Measurements from ENCODE around the gene POLRMT.
"Not testable (repeated sequence)": the region's sequence is repeated elsewhere in the genome, so short reads cannot be mapped to it uniquely, and the experiment has no call there.

The POLRMT gene

DNA sequence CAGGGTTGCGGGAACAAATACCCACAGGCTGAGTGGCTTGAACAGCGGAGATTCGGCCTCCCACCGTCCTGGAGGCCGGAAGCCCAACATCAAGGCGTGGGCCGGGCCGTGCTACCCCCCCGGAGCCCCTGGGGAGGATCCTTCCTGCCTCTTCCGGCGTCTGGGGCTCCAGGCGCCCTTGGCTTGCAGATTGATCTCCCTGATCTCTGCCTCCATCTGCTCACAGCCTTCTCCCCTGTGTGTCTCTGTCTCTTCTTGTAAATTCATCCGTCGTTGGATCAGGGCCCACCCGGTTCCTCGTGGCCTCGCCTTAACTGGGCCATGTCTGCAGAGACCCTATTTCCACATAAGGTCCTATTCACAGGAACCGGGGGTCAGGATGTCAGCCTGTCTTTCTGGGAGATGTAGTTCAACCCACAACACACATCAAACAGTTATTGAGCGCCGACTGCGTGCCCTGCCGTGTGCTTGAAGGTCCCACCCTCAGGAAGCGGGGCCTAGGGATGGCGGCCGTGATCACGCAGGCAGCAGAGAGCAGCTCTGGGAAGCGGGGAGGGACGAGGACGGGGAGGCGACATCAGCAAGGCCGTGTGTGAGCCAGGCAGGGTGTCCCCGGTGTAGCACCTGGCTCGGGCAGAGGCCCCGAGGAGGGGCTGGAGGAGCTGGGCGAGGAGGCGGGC lies 22.4 kb downstream of the POLRMT start:
- DNase-seq, result peak; percentile 88

DNA sequence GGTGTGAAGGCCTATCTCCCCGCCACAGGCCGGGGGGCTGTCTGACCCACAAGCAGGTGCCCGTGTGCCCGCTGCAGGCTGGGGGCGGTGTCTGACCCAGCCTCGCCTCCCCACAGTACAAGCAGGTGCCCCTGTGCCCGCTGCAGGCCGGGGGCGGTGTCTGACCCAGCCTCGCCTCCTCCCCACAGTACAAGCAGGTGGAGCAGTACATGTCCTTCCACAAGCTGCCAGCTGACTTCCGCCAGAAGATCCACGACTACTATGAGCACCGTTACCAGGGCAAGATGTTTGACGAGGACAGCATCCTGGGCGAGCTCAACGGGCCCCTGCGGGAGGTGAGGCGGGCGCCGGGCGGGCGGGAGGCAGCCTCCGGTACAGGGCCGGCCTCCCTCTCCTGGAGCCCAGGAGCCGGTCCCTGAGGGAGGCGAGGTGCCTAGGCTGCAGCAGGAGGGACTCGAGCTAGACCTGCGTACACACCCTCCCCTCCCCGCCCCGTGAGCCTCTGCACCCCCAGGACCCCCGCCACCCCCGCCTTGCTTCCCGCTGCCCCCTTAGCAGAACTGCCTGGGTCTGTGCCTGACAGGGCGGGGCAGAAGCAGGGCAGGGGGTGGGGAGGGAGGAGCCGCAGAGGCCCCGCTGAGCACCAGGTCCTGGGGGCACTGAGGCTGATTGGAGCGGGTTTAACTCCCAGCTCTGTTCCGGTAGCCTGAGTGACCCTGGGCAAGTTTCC lies 23.1 kb downstream of the POLRMT start:
- DNase-seq, result no peak

DNA sequence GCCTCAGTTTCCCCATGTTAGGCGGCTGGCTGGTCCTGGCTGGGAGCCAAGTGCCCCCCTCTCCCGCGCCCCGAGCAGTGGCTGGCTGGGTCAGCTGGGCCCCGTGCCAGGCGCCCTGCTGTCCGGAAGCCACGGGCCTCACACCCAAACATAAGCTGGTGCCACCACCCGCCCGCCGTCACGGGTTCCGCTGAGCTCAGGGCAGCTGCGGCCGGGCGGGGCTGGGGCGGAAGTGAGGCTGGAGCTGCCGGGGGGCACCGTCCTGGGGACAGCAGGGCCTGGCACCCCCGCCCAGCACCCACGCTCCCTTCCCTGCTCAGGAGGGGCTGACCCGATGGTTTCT lies 24.4 kb downstream of the POLRMT start:
- DNase-seq, result no peak

DNA sequence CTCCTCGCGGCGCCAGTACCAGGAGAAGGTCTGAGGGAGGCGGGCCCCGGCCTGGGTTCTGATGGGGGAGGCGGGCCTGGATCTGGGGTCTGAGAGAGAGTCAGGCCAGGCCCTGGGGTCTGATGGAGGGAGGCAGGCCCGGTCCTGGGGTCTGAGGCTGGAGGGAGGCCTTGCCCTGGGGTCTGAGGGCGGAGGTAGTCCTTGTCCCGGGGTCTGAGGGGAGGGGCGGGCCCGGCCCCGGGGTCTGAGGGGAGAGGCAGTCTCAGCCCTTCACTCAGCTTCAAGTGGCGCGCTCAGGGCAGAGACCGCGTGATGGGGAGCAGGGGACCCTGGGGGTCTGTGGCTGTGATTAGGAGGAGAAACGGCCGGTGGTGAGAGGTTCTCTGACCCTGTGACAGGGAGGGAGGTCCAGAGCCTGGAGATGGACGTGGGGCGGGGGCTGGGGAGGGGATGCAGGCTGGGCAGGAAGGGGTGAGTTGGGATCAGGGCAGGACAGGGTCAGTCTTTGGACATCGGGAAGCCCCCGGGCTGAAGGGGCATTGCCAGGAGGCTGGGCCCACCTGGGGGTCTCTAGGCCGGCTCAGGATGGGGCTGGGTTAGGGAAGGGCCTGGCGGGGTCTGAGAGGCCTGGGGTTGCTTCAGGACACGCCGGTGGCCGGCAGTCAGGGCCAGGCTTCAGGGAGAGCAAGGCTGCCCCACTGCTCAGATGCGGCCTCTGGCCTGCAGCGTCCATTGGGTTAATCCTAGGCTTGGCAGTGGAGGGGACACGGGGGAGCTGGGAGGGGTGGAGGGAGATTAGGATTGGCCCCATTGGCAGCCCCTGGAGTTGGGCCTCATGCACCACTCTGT lies 25.0 kb downstream of the POLRMT start:
- DNase-seq, result no peak

DNA sequence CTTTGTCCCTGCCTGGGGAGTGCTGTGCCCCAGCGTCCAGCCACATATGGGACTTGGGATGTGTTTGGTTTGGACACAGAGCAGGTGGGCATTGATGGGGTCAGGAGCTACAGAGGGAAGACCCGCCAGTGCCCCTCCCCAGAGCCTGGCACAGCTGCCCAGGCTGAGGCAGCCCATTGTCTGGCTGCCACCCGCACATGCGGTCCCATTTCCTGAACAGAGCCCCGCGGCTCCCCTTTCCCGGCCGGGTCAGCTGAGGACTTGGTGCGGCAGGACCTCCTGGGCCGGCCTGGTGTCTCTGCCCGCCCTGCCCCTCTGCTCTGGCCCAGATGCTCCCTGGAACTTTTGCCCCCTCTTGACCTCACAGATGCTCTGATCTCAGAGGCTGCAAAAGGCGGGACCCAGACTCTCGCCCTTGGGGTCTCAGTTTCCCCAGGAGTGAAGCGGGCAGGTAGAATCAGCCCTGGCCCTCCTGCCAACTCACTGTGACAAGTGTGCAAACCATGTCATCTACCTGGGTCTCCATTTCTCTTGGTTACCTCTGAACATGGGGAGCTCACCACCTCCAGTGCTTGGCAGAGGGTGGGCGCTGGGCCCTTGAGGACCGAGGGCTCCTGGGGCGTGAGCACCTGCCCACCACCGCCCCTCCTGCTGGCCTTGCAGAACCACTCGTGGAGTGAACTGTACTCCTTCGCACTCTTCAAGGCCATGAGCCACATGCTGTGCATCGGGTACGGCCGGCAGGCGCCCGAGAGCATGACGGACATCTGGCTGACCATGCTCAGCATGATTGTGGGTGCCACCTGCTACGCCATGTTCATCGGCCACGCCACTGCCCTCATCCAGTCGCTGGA lies 25.8 kb downstream of the POLRMT start:
- DNase-seq, result no peak

DNA sequence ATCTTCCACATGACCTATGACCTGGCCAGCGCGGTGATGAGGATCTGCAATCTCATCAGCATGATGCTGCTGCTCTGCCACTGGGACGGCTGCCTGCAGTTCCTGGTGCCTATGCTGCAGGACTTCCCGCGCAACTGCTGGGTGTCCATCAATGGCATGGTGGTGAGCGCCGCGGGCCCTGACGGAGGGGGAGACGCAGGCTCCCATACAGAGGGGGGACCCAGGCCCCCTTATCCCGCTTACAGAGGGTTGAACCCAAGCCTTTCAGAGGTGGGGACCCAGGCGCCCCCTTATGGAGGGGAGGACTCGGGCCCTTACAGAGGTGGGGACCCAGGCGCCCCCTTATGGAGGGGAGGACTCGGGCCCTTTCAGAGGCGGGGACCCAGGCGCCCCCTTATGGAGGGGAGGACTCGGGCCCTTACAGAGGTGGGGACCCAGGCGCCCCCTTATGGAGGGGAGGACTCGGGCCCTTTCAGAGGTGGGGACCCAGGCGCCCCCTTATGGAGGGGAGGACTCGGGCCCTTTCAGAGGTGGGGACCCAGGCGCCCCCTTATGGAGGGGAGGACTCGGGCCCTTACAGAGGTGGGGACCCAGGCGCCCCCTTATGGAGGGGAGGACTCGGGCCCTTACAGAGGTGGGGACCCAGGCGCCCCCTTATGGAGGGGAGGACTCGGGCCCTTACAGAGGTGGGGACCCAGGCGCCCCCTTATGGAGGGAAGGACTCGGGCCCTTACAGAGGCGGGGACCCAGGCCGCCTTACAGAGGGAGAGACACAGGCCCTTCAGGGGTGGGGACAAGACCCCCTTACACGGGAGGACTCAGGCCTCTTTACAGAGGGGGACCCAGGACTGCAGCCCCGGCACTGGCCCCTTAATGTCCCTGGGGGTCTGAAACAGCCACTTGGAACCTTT lies 28.0 kb downstream of the POLRMT start:
- not testable (repeated sequence) for DNase-seq

DNA sequence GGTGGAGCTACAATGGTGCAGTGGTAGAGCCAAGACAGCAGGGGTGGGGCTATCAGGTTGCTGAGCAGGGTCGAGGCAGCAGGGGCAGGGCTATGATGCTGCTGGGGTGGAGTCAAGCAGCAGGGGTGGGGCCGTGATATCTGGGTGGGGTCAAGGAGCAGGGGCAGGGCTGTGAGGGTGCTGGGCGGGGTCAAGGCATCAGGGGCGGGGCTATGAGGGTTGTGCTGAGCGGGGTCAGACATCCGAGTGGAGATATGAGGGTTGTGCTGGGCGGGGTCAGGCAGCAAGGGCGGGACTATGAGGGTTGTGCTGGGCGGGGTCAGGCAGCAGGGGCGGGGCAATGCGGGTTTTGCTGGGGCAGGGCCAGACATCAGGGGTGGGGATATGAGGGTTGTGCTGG lies 29.0 kb downstream of the POLRMT start:
- no peak for DNase-seq

DNA sequence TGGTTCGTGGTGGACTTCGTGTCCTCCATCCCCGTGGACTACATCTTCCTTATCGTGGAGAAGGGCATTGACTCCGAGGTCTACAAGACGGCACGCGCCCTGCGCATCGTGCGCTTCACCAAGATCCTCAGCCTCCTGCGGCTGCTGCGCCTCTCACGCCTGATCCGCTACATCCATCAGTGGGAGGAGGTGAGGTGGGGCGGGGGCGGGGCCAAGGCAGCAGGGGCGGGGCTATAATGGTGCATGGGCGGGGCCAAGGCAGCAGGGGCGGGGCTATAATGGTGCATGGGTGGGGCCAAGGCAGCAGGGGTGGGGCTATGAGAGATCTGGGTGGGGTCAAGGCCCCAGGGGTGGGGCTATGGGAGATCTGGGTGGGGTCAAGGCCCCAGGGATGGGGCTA lies 29.6 kb downstream of the POLRMT start:
- not testable (repeated sequence) for DNase-seq

DNA sequence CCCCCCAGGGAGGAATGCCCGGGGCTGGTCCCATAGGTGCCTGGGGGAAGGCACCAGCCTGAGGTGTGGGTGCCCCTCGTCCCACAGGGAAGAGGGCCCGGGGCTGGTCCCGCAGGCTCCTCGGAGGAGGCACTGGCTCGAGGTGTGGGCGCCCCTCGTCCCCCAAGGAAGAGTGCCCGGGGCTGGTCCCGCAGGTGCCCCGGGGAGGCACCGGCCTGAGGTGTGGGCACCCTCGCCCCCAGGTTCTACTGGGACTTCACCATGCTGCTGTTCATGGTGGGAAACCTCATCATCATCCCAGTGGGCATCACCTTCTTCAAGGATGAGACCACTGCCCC lies 30.1 kb downstream of the POLRMT start:
- not testable (repeated sequence) for DNase-seq

DNA sequence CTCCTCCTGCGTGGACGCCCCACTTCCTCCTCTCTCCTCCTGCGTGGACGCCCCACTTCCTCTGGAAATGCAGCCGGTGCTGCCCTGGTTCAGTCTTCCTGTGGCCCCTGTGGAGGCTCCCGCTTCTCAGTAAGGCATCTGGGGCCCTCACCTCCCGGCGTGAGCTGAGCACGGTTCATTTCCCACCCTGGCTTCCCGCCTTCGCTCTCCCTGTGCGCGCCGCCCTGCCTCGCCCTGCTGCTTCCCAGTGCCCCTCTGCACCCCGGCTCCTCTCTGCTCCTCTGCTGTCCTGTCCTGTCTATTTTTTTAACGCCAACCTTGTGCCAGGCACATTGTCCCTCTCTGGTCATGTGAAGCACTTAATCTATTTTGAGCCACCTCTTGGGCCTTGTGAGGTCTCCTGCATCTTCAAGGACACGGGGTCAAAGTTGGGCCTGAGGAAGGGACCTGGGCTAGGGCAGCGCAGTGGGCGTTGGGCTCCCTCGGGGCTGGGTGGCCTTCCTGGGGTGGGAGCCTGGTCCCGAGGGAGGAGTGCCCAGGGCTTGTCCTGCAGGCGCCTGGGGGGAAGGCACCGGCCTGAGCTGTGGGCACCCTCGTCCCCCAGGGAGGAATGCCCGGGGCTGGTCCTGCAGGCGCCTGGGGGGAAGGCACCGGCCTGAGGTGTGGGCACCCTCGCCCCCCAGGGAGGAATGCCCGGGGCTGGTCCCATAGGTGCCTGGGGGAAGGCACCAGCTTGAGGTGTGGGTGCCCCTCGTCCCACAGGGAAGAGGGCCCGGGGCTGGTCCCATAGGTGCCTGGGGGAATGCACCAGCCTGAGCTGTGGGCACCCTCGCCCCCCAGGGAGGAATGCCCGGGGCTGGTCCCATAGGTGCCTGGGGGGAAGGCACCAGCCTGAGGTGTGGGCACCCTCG lies 30.7 kb downstream of the POLRMT start:
- no peak for DNase-seq

DNA sequence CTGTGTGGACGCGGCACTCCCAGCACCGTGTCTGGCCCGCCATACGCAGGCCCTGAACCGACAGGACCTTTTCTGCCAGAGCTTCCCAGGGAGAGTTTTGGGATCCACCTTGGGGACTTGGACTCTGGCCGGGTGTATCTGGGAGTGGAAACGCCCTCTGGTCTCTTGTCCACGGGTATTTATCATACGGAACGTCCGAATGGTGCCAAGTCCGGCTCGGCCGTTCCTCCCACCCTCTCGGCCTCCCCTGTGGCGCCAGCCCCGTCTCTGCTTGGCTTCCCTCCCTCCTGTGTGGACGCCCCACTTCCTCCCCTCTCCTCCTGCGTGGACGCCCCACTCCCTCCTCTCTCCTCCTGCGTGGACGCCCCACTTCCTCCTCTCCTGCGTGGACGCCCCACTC lies 31.5 kb downstream of the POLRMT start:
- no peak for DNase-seq

DNA sequence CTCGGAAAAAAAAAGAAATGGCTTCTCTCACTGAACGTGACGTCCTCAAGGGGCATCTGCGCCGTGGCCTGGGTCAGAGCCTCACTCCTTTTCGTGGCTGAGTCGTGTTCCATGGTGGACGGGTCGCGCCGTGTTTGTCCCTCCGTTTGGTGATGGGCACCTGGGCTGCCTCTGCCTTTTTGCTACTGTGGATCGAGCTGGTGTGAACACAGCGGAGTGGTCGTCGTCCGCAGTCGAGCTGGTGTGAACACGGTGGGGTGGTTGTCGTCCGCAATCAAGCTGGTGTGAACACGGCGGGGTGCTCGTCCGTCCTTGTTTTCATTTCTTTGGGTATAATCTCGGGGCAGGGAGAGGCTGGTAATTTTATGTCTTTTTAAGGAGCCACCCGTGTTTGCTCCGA lies 32.0 kb downstream of the POLRMT start:
- DNase-seq, result no peak

DNA sequence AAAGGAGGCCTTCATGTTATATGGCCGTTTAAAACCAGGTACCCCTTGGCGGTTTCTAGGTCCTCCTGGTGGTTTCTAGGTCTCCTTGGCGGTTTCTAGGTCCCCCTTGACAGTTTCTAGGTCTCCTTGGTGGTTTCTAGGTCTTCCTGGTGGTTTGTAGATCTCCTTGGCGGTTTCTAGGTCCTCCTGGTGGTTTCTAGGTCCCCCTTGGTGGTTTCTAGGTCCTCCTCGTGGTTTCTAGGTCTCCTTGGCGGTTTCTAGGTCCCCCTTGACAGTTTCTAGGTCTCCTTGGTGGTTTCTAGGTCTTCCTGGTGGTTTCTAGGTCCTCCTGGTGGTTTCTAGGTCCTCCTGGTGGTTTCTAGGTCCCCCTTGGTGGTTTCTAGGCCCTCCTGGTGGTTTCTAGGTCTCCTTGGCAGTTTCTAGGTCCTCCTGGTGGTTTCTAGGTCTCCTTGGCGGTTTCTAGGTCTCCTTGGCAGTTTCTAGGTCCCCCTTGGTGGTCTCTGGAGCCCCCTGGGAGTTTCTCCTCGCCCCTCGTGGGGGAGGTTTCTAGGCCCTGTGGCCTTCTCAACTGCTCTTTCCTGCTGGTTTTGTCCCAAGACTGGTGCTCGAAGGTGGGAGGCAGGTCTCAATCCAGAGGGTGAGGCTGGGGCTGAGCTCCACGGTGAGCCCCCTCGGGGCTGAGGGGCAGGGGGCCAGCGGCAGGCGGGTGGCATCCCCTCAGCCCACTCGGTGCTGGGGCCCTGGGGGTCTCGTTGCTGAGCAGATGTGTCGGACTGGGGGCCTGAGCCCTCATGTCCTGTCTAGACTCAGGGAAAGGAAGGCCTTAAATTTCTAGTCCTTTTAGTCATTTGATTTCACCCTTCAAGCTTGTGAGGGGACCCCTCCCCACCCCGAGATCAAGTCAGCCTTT lies 35.7 kb downstream of the POLRMT start:
- no peak for DNase-seq

DNA sequence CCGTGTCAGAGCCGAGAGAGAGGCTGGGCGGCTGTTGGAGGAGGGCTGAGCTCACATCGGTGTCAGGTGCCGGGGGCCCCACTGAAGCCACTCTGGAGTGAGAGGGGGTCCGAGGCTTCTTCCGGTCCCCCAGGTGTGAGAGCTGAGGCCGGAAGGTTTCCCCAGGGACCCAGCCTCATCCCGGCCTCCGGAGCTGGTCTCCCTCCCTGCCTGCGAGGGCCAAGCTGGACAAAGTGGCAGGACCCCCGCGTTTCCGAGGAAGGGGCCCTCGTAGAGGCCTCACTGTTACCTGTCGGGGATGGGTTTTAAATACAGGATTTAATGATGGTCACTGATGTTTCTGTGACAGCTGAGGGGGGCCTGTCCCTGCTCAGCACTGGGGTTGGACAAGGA lies 37.1 kb downstream of the POLRMT start:
- no peak for DNase-seq

DNA sequence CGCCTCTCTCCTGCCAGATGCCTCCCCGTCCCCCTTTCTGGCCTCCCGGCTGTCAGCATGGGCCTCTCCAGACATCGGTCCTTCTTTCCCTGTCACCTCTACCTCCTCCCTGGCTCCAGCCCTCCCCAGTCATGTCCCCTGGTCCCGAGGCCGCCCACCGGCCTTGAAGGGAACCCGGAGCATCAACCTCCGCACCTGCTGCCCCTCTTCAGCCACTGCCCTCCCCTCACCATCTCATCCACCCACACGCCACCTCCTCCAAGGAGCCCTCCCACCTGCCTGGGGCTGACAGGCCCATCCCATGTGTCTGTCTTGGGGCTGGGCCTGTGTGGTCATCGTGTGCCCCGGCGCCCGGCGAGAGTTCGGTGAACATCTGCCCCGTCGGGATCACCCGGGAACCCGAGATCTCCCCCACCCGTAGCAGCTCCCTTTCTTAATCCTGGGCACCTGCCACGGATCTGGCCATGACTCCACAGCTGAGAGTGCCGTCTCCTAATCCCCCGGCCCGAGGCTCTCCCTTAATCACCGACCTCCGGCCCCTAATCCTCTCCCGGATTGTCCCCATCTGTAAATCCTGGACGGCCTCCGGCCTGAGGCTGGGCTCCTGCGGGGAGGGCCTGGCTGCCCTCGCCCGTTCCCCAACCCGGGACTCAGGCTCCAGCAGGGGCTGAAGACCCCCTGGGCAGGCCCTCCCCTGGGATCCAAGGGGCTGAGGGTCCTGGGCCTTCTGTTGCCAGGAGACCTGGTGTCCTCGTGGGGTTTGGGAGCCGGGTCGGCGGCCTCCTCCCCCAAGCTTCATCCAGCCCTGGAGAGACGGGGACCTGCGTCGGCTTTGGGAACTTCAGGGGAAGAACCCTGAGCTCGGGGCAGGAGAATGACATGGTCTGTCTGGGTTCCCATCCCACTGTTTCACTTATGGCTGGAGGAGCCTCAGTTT lies 37.7 kb downstream of the POLRMT start:
- DNase-seq, result no peak

DNA sequence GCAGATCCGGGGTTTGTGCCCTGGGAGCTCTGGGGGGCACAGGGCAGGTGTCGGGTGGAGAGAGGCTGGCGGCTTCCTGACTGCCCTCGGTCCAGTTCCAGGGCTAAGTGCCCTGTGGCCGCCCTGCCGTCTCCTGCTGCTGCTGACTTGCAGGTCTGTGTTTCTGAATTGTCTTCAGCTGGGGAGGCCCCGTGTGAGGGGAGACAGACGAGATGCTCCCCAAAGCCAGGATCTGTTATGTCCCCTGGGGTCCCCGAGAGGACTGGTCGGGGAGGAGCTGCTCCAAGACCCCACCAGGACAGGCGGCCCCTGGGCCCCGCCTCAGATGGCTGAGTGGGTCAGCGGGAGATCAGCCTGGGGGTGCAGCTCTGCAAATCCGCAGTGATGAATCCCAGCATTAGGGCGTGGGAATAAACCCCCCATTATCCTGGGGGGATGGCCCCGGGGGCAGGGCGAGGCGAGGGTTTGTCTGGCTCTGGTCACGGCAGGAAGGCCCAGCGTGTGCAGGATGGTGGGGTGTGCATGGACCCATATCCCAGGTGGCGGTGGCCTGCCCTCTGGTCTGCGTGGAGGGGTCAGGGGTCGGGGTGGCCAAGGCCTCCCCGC lies 39.0 kb downstream of the POLRMT start:
- DNase-seq, result no peak

DNA sequence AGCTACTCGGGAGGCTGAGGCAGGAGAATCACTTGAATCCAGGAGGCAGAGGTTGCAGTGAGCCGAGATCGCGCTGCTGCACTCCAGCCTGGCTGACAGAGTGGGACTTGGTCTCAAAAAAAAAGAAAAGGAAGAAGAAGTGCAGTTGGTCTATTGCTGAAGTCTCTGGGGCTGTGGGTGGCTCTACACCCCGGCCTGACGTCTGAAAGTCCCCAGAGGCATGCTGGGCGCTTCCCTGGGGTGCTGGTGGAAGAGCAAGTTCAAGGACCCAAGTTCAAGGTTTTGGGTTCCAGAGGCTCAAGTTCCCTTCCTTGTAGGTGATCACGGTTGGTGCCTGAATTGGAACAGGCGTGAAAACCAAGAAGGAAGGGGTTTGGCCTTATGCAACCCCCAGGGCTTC lies 39.8 kb downstream of the POLRMT start:
- DNase-seq, result no peak

DNA sequence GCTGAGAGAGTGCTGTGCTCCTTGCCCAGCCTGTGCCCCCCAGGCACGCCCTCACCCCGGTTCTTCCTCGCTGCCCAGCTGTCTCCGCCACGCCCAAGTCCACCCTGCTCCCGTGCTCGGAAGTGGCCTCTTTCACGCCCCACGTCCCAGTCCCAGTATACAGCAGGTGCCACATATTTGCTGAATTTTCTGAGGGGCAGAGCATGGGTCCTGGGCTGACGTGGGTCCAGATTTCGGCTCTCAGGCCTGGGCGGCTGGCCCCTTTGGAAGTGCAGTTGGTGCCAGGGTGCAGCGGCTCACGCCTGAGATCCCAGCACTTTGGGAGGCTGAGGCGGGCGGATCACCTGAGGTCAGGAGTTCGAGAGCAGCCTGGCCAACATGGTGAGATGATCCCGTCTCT lies 40.3 kb downstream of the POLRMT start:
- DNase-seq, result no peak
